Vagina (tissue), 2 donors: ENCODE data around the gene KLHDC7B.

Experiments
- POLR2A ChIP-seq, 2 donors: fragments of 450-650 bp; IDR thresholded peaks; one replicate each; pipeline ENCODE4 v1.6.1; 2017; ENCODE audit warnings: antibody characterized with exemption in 2 of 2, mild to moderate bottlenecking in 2 of 2, moderate library complexity in 2 of 2
- POLR2AphosphoS5 ChIP-seq, 2 donors: sonication (generic); formaldehyde crosslinking; IDR thresholded peaks; one replicate each; pipeline ENCODE4 v1.9.0; 2017; ENCODE audit warnings: antibody characterized with exemption in 2 of 2, mild to moderate bottlenecking in 2 of 2, low read depth in 1 of 2; ENCODE audit not compliant: insufficient read depth in 1 of 2
- TF ChIP-seq, protein P1 (sequence below), 3 experiments: fragments of 450-650 bp in 2 of 3; fragments of 200-600 bp in 1 of 3; sonication (generic) in 1 of 3; IDR thresholded peaks; one replicate each; pipeline ENCODE4 v1.5.1; 2017 to 2019; ENCODE audit warnings: antibody characterized with exemption in 3 of 3, mild to moderate bottlenecking in 2 of 3, moderate library complexity in 2 of 3

DNA sequence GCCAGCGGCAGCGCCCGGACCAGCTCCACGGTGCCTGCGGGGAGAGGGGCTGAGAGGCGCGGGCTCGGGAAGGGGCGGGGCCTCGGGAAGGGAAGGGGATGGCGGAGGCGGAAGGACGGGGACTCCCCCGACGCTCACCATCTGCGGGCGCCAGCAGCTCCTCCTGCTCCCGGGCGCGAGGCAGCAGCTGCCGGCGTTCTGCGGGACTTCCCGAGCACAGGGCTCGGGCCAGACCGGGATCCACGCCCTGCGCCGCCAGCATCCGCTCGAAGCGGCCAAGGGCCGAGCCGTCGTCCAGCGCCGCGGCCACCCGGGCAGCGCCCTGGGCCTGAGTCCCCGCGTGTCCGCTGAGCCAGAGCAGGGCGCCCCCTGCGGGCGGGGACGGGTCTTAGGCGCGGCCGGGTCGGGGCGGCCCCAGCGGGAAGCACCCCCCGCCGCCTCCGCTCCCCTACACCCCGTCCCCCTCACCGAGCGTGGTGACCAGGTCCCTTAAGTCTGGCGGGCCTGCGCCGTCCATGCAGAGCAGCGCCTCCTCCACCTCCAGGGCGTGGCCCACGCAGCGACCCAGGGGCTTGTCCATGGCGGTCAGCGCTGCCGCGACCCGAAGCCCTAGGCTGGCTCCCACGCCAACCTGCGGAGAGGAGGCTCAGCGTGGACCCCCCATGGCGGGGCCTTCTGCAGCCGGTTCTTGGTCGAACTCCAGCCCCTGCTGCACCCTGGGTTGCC, 19.4 kb upstream of the KLHDC7B start:
- TF ChIP-seq, protein P1, sequence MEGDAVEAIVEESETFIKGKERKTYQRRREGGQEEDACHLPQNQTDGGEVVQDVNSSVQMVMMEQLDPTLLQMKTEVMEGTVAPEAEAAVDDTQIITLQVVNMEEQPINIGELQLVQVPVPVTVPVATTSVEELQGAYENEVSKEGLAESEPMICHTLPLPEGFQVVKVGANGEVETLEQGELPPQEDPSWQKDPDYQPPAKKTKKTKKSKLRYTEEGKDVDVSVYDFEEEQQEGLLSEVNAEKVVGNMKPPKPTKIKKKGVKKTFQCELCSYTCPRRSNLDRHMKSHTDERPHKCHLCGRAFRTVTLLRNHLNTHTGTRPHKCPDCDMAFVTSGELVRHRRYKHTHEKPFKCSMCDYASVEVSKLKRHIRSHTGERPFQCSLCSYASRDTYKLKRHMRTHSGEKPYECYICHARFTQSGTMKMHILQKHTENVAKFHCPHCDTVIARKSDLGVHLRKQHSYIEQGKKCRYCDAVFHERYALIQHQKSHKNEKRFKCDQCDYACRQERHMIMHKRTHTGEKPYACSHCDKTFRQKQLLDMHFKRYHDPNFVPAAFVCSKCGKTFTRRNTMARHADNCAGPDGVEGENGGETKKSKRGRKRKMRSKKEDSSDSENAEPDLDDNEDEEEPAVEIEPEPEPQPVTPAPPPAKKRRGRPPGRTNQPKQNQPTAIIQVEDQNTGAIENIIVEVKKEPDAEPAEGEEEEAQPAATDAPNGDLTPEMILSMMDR (IDR thresholded peaks at IDR 0.05), result peak in 2 of 3 experiments; percentile 40 to 74
- TF ChIP-seq POLR2AphosphoS5 (IDR thresholded peaks at IDR 0.05; ENCODE audit: insufficient read depth in 1 of 2, low read depth in 1 of 2) (no peak), POLR2A (IDR thresholded peaks at IDR 0.05) (peak in 1 of 2 donors; percentile 28)
